Panc1 (cell line): ENCODE data around the gene CBX8. TPM values are rescaled to one million over a fixed set of nuclear protein-coding genes. Genes with fewer than 3 reads are reported as not detected.

Experiments
- ATAC-seq: fragments of 200-7000 bp; cut with Tn5 transposase; 2 replicates; pipeline ENCODE4 v1.9.1; 2020; ENCODE audit warnings: mild to moderate bottlenecking, moderate library complexity
- BruUV-seq: library from RNA; stranded (reverse); fragments of 400-500 nt; replicated peaks from 2 replicates; lab custom pipeline; 2021; lab: Mats Ljungman, UMichigan
- CTCF ChIA-PET: fragments of 300-600 bp; sonication (Branson Sonifier 250); formaldehyde crosslinking; loops from one replicate; lab custom pipeline; 2022; ENCODE audit warnings: antibody characterized with exemption; lab: Charles Lee
- POLR2A ChIA-PET: fragments of 300-600 bp; sonication (Branson Sonifier 250); formaldehyde crosslinking; loops from one replicate; lab custom pipeline; 2022; ENCODE audit warnings: antibody characterized with exemption; lab: Charles Lee
- DNase-seq: peaks from one replicate; pipeline ENCODE4 v3.0.0-alpha.2; 2010; ENCODE audit warnings: low read depth, low spot score
- H3K27ac ChIP-seq: 2 replicates; pipeline ENCODE4 v1.5.1; 2011; ENCODE audit warnings: mild to moderate bottlenecking, low read length, inconsistent platforms
- H3K27me3 ChIP-seq: fragments of 200-500 bp; sonication (Bioruptor generic); 2 replicates; pipeline ENCODE4 v1.6.0; 2014; ENCODE audit warnings: low read length, inconsistent platforms; ENCODE audit not compliant: control insufficient read depth, insufficient read depth
- H3K36me3 ChIP-seq: fragments of 200-500 bp; sonication (Bioruptor generic); 2 replicates; pipeline ENCODE4 v1.5.1; 2014; ENCODE audit warnings: inconsistent platforms, mild to moderate bottlenecking, low read length, moderate library complexity; ENCODE audit not compliant: control insufficient read depth, insufficient read depth
- H3K4me1 ChIP-seq: 2 replicates; pipeline ENCODE4 v1.5.1; 2011; ENCODE audit warnings: inconsistent platforms, mild to moderate bottlenecking, low read length, moderate library complexity; ENCODE audit not compliant: control insufficient read depth, insufficient read depth
- H3K4me3 ChIP-seq, 2 experiments: 2 replicates each; pipeline ENCODE4 v1.5.1; 2011 to 2012; ENCODE audit warnings: low read depth in 2 of 2, low read length in 2 of 2, mild to moderate bottlenecking in 2 of 2, inconsistent platforms in 1 of 2, moderate library complexity in 1 of 2
- H3K9me3 ChIP-seq: fragments of 200-500 bp; sonication (Bioruptor generic); 2 replicates; pipeline ENCODE4 v1.5.1; 2014; ENCODE audit warnings: low read depth, mild to moderate bottlenecking, inconsistent platforms, low read length, moderate library complexity; ENCODE audit not compliant: control insufficient read depth, insufficient read depth
- POLR2AphosphoS5 ChIP-seq: IDR thresholded peaks from 2 replicates; pipeline ENCODE4 v1.6.1; 2012; ENCODE audit warnings: mild to moderate bottlenecking, low read depth, low read length, moderate library complexity
- SIN3A ChIP-seq: IDR thresholded peaks from 2 replicates; pipeline ENCODE4 v1.6.1; 2012; ENCODE audit warnings: low read depth, mild to moderate bottlenecking, low read length, moderate library complexity, borderline replicate concordance; ENCODE audit not compliant: insufficient read depth
- TCF7L2 ChIP-seq: IDR thresholded peaks from 2 replicates; pipeline ENCODE4 v1.6.1; 2011; ENCODE audit warnings: mild to moderate bottlenecking, low read depth, low read length, inconsistent platforms
- in situ Hi-C: cut with HindIII; loops from 2 replicates; pipeline ENCODE4 v1.10.0; 2016; ENCODE audit warnings: low sequenced_read_pairs, low pct_unique_long_range_greater_than_20kb
- intact Hi-C: fragments of 100-400 bp; cut with micrococcal nuclease; formaldehyde crosslinking; loops from one replicate; pipeline ENCODE4 v1.10.0; 2022; ENCODE audit not compliant: unreplicated experiment
- total RNA-seq: library from RNA; stranded (reverse); gene quantifications from one replicate; pipeline ENCODE4 v1.2.1, GENCODE V29; 2021; ENCODE audit not compliant: unreplicated experiment
- TF ChIP-seq, protein P1 (sequence below): fragments of 450-650 bp; IDR thresholded peaks from 2 replicates; pipeline ENCODE4 v1.5.1; 2017; ENCODE audit warnings: mild to moderate bottlenecking
- TF ChIP-seq, protein P2 (sequence below), 2 experiments: IDR thresholded peaks; 2 replicates each; pipeline ENCODE4 v1.6.1; 2011 to 2012; ENCODE audit warnings: low read depth in 2 of 2, control low read depth in 1 of 2, low read length in 1 of 2, mild to moderate bottlenecking in 1 of 2, moderate library complexity in 1 of 2; ENCODE audit not compliant: insufficient read depth in 1 of 2

Gene CBX8
- total RNA-seq, 1 experiment from 2014 or later: 15.3 TPM

DNA sequence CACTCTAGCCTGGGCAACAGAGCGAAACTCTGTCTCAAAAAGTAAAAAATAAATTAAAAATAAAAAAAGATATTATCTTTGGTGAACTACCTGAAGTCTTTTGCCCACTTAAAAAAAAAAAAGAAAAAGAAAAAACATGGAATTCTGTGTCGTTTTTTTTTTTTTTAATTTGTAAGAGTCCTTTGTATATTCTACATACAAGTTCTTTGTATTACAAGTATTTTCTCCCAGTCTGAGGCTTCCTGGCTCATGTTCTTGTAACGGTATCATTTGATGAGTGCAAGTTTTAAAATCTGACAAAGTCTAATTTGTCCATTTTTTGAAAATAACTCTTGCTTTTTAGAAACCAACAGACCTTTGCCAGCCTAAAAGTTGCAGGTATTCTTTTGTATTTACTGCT lies 31.2 kb downstream of the CBX8 start:
- intact Hi-C loops: no loop called here
- Histone ChIP-seq H3K27me3 (no peaks in the 10 kb centered on the region), H3K36me3 (no peaks in the 10 kb centered on the region), H3K4me1 (no peaks in the 10 kb centered on the region), H3K9me3 (no peaks in the 10 kb centered on the region), H3K4me3 (no peak overlapping the region), H3K27ac (no peak overlapping the region)
- ChIA-PET POLR2A (no interaction called here), CTCF (no interaction called here)
- BruUV-seq: no TSS peak
- DNase-seq (no peak), ATAC-seq (no peak)
- TF ChIP-seq, protein P1, sequence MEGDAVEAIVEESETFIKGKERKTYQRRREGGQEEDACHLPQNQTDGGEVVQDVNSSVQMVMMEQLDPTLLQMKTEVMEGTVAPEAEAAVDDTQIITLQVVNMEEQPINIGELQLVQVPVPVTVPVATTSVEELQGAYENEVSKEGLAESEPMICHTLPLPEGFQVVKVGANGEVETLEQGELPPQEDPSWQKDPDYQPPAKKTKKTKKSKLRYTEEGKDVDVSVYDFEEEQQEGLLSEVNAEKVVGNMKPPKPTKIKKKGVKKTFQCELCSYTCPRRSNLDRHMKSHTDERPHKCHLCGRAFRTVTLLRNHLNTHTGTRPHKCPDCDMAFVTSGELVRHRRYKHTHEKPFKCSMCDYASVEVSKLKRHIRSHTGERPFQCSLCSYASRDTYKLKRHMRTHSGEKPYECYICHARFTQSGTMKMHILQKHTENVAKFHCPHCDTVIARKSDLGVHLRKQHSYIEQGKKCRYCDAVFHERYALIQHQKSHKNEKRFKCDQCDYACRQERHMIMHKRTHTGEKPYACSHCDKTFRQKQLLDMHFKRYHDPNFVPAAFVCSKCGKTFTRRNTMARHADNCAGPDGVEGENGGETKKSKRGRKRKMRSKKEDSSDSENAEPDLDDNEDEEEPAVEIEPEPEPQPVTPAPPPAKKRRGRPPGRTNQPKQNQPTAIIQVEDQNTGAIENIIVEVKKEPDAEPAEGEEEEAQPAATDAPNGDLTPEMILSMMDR: no peak
- TF ChIP-seq TCF7L2: no peak
- TF ChIP-seq, protein P2, sequence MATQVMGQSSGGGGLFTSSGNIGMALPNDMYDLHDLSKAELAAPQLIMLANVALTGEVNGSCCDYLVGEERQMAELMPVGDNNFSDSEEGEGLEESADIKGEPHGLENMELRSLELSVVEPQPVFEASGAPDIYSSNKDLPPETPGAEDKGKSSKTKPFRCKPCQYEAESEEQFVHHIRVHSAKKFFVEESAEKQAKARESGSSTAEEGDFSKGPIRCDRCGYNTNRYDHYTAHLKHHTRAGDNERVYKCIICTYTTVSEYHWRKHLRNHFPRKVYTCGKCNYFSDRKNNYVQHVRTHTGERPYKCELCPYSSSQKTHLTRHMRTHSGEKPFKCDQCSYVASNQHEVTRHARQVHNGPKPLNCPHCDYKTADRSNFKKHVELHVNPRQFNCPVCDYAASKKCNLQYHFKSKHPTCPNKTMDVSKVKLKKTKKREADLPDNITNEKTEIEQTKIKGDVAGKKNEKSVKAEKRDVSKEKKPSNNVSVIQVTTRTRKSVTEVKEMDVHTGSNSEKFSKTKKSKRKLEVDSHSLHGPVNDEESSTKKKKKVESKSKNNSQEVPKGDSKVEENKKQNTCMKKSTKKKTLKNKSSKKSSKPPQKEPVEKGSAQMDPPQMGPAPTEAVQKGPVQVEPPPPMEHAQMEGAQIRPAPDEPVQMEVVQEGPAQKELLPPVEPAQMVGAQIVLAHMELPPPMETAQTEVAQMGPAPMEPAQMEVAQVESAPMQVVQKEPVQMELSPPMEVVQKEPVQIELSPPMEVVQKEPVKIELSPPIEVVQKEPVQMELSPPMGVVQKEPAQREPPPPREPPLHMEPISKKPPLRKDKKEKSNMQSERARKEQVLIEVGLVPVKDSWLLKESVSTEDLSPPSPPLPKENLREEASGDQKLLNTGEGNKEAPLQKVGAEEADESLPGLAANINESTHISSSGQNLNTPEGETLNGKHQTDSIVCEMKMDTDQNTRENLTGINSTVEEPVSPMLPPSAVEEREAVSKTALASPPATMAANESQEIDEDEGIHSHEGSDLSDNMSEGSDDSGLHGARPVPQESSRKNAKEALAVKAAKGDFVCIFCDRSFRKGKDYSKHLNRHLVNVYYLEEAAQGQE (IDR thresholded peaks at IDR 0.05; ENCODE audit: insufficient read depth in 1 of 2, low read depth in 2 of 2, low read length in 1 of 2): no peak
- no peak for TF ChIP-seq POLR2AphosphoS5
- TF ChIP-seq SIN3A: no peak
- in situ Hi-C loops: no loop called here

DNA sequence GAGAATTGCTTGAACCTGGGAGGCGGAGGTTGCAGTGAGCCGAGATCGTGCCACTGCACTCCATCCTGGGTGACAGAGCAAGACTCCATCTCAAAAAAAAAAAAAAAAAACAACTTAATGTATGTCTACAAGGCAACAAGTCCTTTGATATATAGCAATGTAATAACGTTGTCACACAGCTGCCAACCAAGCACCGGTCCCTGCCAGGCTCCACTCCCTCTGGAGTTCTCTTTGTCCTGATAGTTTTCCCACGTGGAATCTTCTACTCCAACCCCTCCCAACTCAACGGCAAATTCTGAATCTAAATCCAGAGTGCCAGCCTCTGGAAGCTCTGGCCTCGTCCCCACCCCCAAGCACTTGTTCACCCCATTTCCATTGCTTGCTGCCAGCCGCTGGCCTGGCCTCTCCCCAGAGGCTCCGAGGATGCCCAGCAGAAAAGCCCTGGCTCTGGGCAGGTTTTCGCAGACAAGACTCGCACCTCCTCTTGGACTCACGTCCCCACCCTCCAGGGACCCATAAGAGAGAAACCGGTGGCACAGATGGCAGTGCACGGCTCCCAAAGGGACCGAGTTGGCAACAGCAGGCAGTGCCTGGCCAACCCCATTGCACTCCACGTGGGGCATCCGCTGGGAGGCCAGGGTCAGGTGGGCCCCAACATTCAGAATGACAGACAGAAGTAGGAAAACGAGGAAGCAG lies 34.8 kb downstream of the CBX8 start:
- no peak overlapping the region for H3K27ac ChIP-seq
- H3K4me1 ChIP-seq: no peaks in the 10 kb centered on the region
- no peaks in the 10 kb centered on the region for H3K27me3 ChIP-seq
- no peak; the same call in 1 of the 2 replicates for ATAC-seq
- in situ Hi-C loops (no loop called here), intact Hi-C loops (no loop called here)
- no TSS peak for BruUV-seq
- no peaks in the 10 kb centered on the region for H3K36me3 ChIP-seq
- no peak overlapping the region for H3K4me3 ChIP-seq
- no peaks in the 10 kb centered on the region for H3K9me3 ChIP-seq
- CTCF ChIA-PET: interaction anchor here (0.6 kb wide), 1 partner anchor 60 kb away, joined by 4 read pairs; no protein-coding TSS in a partner anchor
- no peak for DNase-seq
- TF ChIP-seq, protein P1: no peak
- TF ChIP-seq POLR2AphosphoS5 (no peak), SIN3A (no peak), TCF7L2 (no peak)
- TF ChIP-seq, protein P2 (IDR thresholded peaks at IDR 0.05; ENCODE audit: insufficient read depth in 1 of 2, low read depth in 2 of 2, low read length in 1 of 2): no peak
- POLR2A ChIA-PET: no interaction called here
